Osteocyte (in vitro differentiated cells): ENCODE measurements around the gene USP27X. TPM values are rescaled to one million over a fixed set of nuclear protein-coding genes. Genes with fewer than 3 reads are reported as not detected.

ENCODE experiments used
- DNase-seq: peaks from one replicate; pipeline ENCODE4 v3.0.0; 2021; ENCODE audit warnings: mixed read lengths; ENCODE audit not compliant: unreplicated experiment; ENCODE audit errors: extremely low spot score
- H3K27ac Mint-ChIP-seq: one replicate; pipeline ENCODE4 v1.8.0; 2021; ENCODE audit warnings: mild to moderate bottlenecking, mixed read lengths; ENCODE audit not compliant: unreplicated experiment
- H3K27me3 Mint-ChIP-seq: one replicate; pipeline ENCODE4 v1.8.0; 2021; ENCODE audit warnings: mixed read lengths; ENCODE audit not compliant: unreplicated experiment
- H3K36me3 Mint-ChIP-seq: one replicate; pipeline ENCODE4 v1.8.0; 2021; ENCODE audit warnings: mixed read lengths; ENCODE audit not compliant: unreplicated experiment
- H3K4me1 Mint-ChIP-seq: one replicate; pipeline ENCODE4 v1.8.0; 2021; ENCODE audit warnings: mixed read lengths; ENCODE audit not compliant: unreplicated experiment
- H3K4me3 Mint-ChIP-seq: one replicate; pipeline ENCODE4 v1.8.0; 2021; ENCODE audit warnings: mild to moderate bottlenecking, moderate library complexity, mixed read lengths; ENCODE audit not compliant: unreplicated experiment
- H3K9me3 Mint-ChIP-seq: one replicate; pipeline ENCODE4 v1.8.0; 2021; ENCODE audit warnings: mixed read lengths; ENCODE audit not compliant: unreplicated experiment
- CTCF ChIP-seq: fragments of 200-600 bp; sonication (generic); IDR thresholded peaks from 2 replicates; pipeline ENCODE4 v1.5.0; 2021; ENCODE audit warnings: antibody characterized with exemption, mild to moderate bottlenecking, moderate library complexity
- total RNA-seq: library from RNA; stranded (reverse); gene quantifications from 2 replicates; pipeline ENCODE4 v1.2.1, GENCODE V29; 2021

Gene USP27X
- total RNA-seq, 1 donor from 2014 or later: 4.6 TPM

DNA sequence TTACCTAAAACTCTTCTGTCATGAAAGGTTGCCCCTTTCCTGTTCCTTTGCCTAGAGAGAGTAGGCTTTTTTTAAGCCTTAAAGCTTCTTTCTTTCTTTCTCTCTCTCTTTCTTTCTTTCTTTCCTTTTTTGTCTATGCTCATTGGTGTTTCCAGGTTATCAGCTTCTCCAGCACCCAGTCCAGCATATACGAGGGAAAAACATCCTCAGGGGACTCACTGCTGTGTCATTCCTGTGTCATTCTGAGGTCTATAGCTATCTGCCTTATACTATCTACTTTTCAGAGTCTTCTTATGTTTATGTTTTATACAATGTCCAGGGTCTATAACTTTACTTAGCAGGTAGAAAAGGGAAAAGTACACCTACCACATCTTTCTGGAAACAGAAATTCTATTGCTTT lies 10.5 kb upstream of the USP27X start:
- peaks cover 13% of the 10 kb centered on the region for H3K27me3 Mint-ChIP-seq
- no peaks in the 10 kb centered on the region for H3K4me1 Mint-ChIP-seq
- TF ChIP-seq CTCF: no peak
- H3K4me3 Mint-ChIP-seq: no peak overlapping the region
- no peaks in the 10 kb centered on the region for H3K36me3 Mint-ChIP-seq
- no peak overlapping the region for H3K27ac Mint-ChIP-seq
- H3K9me3 Mint-ChIP-seq: no peaks in the 10 kb centered on the region
- no peak for DNase-seq

GRCh38 chrX:49876750-49877149 lies 2.5 kb upstream of the USP27X start:
- peak overlapping the region; percentile 32 for H3K4me3 Mint-ChIP-seq
- peaks cover 2% of the 10 kb centered on the region for H3K36me3 Mint-ChIP-seq
- no peak for DNase-seq
- H3K9me3 Mint-ChIP-seq: no peaks in the 10 kb centered on the region
- H3K4me1 Mint-ChIP-seq: peaks cover 6% of the 10 kb centered on the region
- H3K27me3 Mint-ChIP-seq: no peaks in the 10 kb centered on the region
- peak; percentile 56 for TF ChIP-seq CTCF
- H3K27ac Mint-ChIP-seq: no peak overlapping the region

GRCh38 chrX:49877397-49878101 lies 1.7 kb upstream of the USP27X start:
- no peak overlapping the region for H3K4me3 Mint-ChIP-seq
- peaks cover 3% of the 10 kb centered on the region for H3K9me3 Mint-ChIP-seq
- no peaks in the 10 kb centered on the region for H3K27me3 Mint-ChIP-seq
- peaks cover 2% of the 10 kb centered on the region for H3K36me3 Mint-ChIP-seq
- no peak overlapping the region for H3K27ac Mint-ChIP-seq
- TF ChIP-seq CTCF: no peak
- peaks cover 8% of the 10 kb centered on the region for H3K4me1 Mint-ChIP-seq
- no peak for DNase-seq

- peaks cover 3% of the 10 kb centered on the region for H3K9me3 Mint-ChIP-seq
- H3K4me3 Mint-ChIP-seq: peak overlapping the region; percentile 81
- DNase-seq: no peak
- no peak for TF ChIP-seq CTCF
- H3K4me1 Mint-ChIP-seq: peaks cover 8% of the 10 kb centered on the region
- peaks cover 2% of the 10 kb centered on the region for H3K36me3 Mint-ChIP-seq
- peak overlapping the region; percentile 85 for H3K27ac Mint-ChIP-seq
- no peaks in the 10 kb centered on the region for H3K27me3 Mint-ChIP-seq
Measured at GRCh38 chrX:49878128-49878833, 1.0 kb upstream of the USP27X start.

DNA sequence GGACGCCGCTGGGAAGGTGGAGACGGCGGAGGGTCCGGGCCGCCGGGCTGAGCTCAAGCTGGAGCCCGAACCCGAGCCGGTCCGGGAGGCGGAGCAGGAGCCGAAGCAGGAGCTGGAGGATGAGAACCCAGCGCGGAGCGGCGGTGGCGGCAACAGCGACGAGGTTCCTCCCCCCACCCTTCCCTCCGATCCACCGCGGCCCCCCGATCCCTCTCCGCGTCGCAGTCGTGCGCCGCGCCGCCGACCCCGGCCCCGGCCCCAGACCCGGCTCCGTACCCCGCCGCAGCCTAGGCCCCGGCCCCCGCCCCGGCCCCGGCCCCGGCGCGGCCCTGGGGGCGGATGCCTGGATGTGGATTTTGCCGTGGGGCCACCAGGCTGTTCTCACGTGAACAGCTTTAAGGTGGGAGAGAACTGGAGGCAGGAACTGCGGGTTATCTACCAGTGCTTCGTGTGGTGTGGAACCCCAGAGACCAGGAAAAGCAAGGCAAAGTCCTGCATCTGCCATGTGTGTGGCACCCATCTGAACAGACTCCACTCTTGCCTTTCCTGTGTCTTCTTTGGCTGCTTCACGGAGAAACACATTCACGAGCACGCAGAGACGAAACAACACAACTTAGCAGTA lies 483 bp downstream of the USP27X start:
- H3K4me3 Mint-ChIP-seq: peak overlapping the region; percentile 81
- TF ChIP-seq CTCF: no peak
- H3K27me3 Mint-ChIP-seq: no peaks in the 10 kb centered on the region
- no peak overlapping the region for H3K27ac Mint-ChIP-seq
- DNase-seq: no peak
- H3K9me3 Mint-ChIP-seq: peaks cover 3% of the 10 kb centered on the region
- peaks cover 2% of the 10 kb centered on the region for H3K36me3 Mint-ChIP-seq
- H3K4me1 Mint-ChIP-seq: peaks cover 8% of the 10 kb centered on the region
